ENCODE results near the gene HSPB9.

The HSPB9 gene, protein sequence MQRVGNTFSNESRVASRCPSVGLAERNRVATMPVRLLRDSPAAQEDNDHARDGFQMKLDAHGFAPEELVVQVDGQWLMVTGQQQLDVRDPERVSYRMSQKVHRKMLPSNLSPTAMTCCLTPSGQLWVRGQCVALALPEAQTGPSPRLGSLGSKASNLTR

DNA sequence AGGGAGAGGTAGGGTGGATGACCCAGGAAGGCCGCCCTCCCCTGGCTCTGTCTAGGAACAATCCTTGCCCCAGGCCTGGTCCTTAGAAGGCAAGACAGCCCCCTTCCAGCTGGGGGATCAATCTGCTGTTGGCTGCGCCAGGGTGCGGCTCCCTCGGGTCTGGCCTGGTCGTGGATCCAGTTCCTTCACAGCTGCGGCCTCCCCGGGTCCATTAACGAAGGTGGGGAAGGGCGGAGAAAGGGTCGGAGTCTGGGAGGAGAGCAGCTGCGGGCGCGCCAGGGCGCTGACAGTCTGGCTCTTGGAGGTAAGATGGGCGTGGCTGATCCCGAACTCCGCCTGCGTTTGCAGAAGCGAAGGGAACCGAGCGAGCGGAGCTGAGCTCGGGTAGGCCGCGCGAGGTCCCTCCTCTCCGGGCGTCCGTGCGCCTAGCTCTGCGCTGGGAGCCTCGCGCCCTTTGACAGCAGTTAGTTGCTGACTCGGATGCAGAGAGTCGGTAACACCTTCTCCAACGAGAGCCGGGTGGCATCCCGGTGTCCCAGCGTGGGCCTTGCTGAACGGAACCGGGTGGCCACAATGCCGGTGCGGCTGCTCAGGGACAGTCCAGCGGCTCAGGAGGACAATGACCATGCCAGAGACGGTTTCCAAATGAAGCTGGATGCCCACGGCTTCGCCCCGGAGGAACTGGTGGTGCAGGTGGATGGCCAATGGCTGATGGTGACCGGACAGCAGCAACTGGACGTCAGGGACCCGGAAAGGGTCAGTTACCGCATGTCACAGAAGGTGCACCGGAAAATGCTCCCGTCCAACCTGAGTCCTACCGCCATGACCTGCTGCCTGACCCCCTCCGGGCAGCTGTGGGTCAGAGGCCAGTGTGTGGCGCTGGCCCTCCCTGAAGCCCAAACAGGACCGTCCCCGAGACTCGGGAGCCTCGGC lies at the start of gene HSPB9:
Gene HSPB9, plus strand, starts transcription at position 434 of the 933 bp plus-strand sequence. Its CDS starts 47 bp downstream, at position 481.
- no peak for DNase-seq

DNA sequence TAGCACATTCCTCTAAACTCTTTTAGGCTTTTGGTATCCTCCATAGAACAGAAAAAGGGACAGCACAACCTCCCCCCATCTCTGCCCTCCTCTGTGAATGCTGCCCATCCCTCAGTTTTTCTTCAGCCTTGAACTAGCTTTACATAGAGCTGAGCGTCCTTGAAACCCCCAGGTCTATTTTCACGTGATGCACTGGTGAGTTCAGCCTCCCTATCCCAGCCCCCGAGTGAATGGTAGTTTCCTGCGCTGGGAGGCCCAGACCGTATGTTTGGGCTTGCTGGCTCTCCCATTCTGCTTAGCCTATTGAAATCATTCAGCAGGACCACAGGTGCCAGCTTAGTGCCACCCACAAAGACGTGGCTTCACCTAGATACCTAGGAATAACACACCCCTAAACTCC lies 46.8 kb upstream of the HSPB9 start:
- DNase-seq: no peak

DNA sequence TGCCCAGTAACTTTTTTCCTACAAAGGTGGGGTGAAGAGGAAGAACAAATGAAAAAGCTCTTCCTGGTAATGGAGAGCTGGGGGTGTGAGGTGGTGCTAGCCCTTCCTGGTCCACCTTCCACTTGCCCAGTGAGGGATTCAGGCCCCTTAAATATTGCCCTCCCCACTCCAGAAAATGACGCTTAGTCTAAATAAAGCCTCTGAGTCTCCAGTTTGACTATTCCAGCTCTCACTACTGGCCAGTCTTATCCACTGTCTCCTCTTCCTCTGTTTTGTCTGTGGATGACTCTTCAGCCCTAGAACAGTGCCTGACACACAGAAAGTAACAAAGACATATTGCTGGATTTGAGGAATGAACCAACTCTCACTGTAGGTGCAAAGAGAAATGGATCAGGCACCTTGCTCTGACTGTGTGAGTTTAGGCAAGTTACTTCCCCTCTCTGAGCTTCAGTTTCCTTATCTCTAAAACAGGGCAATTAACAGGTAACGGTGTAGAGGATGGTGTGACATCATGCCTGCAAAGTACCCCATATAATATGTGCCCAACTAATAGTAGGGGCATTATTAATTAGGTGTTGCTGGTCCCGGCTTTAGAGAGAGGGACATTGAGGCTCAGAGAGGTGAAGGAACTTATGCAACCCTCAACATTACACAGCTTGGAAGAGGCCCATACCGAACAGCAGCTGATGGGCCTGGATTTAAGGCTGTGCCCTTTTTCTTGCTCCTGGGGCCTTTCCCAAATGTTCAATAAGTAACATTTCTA lies 45.6 kb upstream of the HSPB9 start:
- no peak for DNase-seq

DNA sequence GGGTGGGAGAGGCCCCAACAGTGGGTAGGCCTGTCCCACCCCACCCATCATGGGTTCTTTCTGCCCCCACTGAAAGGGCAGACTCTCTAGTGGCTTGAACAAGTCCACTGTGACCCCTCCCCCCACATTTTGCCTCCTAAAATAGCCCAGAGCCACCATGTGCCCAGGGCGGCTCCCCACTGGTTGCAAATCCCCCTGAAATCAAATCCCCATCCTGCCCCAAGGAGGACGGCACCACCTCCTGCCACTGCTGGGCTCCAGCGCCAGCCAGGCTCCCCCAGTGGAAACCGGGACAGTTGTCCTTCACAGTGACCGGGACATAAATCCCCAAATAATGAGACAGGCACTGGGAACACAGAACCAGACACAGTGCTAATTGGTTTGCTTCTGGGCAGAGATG lies 44.8 kb upstream of the HSPB9 start:
- no peak for DNase-seq

DNA sequence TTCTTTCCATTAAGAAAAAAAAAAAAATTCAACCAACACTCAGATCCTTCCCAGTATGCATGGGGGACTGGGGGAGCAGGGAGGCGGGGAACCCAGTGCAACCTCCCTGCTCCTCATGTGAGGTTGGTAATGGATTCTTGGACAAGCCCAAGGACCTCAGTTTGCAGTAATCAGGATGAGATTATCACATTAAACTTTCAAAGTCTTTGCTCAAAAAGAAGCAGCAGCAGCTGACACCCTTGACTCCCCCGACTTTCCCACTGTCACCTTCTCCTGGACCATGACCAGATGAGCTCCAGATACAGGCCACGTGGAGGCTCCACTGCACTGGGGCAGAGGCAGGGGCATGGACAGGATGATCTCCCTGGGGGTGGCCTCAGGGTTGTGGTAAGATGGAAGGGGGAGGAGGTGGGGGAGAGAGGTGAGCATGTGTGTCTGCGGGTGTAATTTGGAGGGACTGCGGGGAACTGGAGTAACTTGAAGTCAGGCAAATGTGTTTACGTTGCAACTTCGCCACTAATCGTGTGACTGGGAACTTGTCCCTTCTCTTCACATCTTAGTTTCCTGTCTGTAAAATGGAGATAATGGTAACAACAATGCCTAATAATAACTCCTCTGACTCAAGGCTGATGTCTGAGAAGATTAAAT lies 44.1 kb upstream of the HSPB9 start:
- DNase-seq: no peak

DNA sequence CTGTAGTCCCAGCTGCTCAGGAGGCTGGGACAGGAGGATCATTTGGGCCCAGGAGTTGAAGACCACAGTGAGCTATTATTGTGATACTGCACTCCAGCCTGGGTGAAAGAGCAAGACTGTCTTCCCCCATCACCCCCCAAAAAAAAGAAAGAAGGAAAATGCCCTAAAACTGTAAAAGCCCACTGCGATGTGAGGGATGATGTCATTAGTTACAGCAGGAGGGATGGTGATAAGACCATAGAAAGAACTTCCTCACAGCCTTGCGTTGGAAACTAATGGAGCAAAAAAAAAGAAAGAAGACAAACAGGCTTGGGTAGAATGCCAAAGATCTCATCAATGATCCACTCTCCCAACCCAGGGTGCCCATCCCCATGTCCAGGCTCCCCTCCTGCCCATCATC lies 43.1 kb upstream of the HSPB9 start:
- no peak for DNase-seq

DNA sequence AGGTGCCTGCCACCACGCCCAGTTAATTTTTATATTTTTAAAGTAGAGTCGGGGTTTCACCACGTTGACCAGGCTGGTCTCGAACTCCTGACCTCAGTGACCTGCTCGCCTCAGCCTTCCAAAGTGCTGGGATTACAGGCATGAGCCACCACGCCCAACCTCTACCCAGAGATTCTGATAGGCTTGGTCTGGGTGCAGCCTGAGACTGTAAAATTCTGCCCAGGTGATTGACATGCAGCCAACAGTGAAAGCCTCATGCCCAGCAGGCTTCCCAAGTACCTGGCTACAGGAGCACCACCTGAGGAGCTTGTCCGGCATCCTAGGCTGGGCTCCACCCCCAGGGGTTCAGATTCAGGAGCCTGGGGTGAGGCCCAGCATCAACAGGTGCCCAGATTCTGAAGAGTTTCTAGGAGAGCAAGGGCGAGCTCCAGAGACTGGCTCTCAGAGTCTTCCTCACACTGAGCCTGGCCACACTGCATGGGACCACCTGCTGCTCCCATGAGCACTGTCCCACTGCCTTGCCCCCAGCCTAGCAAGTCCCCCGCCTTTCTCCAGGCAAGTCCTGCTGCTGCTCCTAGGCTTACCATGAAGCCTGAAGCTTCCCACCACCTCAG lies 41.0 kb upstream of the HSPB9 start:
- DNase-seq: no peak

DNA sequence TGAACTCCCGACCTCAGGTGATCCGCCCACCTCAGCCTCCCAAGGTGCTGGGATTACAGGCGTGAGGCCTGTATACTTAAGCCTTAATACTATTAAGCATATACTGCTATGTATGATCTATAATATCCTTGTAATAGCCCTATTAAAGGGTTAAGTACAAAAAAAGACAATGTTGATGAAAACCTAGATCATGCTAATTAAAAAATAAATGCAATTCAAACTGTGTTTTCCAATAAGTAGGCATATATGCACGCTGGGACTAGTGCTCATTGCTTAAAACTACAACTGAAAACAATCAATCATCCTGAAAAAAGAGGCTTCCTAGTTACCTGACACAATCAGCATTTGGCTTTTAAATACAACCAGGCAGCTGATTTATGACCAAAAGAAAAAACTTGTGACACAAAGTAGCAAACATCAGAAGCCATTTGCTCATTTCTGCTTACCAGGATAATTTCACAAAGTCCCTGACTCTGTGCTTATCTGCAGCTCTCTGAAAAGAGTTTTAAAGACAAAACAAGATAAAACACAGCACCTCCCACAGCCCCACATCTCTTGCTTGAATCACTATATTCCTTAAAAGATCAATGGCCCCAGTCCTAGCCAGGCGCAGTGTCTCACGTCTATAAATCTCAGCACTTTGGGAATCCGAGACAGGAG lies 35.4 kb upstream of the HSPB9 start:
- DNase-seq: no peak

DNA sequence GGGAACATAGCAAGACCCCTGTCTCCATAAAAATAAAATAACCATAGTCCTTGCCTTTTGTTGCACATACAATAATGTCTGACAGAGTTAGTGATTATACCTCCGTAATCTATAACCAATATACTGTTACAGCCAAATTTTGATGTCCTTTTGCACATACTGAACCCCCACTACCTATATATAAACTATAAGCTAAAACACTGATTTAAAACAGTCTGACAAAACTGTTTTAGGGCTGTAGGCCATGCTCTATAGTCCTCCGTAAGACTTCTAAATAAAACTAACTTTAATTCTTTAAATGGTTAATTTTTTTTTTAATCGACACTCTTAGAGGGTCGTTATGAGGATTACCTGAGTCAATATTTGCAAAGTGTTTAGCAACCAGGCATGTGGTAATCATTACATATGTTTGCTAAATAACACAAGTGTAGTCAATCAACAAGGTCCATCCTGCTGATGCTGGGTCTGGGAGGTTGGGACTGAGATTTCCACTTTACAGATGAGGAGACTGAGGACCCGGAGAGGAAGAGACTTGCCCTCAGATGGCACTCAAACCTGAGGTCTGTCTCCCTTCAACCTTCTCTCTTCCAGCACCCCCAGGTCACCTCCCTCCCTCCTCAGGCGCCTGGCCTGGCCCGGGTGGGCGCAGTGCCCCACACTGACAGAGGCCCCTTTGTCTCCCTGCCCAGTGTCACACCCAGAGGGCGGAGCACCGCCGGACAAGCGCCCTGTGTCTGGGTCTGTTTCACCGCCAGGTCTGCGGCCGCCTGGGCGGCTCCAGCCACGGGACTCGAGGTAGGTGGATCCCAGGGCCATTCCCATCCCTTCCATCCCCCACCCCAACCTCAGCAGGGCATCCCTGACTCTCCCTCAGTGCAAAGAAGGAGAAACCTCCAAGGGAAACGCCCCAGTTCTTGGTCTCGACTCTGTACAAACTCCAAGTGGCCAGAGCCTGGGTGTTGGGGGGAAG lies 34.6 kb upstream of the HSPB9 start:
- no peak for DNase-seq

DNA sequence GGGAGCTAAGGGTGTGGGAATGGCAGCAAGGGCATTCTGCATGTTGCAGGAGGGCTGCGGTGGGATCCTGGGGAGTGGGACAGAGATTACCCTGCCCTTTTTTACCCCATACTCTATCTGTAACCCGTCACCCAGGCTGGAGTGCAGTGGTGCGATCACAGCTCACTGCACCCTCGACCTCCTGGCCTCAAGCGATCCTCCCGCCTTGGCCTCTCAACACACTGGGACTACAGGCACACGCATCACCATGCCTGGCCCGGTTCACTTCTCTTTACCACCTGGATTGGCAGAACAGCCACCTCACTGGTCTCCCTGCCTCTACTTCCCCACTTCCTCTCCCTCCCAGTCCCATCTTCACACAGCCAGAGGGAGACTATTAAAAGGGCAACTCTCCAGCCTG lies 33.9 kb upstream of the HSPB9 start:
- DNase-seq: no peak

DNA sequence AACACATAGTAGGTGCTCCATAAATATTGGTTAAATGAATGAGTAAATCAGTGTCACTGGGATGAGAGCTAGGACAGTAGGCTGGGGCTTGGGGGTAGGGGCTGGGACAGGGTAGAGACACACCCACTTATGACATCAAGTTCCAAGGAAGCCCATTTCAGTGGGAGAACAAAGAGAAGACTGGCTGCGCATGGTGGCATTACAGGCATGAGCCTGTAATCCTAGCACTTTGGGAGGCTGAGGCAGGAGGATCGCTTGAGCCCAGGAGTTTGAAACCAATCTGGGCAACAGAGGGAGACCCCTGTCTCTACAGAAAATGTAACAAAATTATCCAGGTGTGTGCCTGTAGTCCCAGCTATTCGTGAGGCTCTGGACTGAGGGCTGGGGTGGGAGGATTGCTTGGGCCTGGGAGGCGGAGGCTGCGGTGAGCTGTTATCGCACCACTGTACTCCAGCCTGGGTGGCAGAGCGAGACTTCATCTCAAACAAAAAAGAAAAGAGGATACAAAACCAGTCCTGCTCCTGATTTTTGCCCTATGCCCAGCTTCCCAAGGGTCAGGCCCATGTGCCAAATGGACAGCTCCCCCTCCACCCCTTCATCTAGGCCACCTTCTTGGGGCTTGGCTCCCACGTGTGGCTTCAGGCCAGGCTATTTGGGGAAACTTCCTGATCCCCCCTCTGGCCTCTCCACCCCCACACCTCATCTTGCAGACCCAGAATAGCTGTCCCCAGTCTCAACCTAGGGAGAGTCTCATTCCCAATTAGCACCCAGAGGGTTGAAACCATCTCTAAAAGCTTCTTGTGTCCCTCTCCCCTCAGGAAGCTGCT lies 31.4 kb upstream of the HSPB9 start:
- DNase-seq: no peak

DNA sequence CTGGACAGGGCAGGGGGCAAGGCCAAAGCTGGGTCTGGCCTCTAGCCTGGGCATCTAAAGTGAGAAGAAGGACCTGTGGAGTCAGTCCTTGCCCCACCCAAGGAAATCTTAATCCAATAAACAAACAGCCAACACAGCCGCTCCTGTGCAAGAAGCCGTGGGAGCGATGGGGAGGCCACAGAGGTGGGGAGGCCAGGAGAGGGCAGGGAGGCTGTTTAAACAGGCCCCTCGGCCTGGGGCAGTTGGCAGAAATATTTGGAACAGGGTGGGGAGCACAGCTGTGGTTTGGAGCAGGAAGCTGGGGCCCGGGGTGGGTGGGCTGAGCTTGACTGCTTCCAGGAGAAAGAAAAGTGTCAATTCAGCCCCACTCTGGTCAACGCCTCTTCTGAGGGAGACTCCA lies 29.7 kb upstream of the HSPB9 start:
- DNase-seq: no peak

DNA sequence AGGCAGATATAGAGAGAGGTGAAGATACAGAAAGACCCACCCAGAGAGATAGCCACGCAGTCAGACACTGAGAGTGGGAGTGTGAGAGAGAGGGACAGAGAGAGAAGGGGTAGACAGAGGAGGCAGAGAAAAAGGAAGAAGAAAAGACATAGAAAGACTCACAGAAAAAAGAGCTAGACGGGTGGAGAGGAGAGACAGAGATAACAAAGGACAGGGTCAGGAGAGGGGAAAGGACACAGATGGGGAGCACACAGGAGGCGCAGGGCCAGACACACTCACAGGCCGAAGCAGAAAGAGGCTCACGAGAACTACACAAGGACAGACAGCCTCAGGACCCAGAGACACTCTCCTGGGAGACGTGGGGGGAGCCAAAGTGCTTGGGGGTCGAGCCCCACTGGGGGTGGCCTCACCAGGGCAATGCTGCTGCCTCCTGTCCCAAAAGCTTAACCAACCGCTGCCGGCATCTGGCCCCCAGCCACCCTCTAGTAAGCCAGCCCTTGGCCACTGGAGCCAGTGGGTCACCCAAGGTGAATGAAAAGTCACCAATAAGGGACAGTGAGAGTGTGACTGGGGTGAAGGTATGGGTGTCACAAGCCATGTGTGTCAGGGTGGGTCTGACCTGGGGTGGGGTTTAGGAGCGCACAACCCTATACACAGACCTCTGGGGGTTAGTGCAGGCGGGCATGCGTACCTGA lies 28.1 kb upstream of the HSPB9 start:
- DNase-seq: no peak

DNA sequence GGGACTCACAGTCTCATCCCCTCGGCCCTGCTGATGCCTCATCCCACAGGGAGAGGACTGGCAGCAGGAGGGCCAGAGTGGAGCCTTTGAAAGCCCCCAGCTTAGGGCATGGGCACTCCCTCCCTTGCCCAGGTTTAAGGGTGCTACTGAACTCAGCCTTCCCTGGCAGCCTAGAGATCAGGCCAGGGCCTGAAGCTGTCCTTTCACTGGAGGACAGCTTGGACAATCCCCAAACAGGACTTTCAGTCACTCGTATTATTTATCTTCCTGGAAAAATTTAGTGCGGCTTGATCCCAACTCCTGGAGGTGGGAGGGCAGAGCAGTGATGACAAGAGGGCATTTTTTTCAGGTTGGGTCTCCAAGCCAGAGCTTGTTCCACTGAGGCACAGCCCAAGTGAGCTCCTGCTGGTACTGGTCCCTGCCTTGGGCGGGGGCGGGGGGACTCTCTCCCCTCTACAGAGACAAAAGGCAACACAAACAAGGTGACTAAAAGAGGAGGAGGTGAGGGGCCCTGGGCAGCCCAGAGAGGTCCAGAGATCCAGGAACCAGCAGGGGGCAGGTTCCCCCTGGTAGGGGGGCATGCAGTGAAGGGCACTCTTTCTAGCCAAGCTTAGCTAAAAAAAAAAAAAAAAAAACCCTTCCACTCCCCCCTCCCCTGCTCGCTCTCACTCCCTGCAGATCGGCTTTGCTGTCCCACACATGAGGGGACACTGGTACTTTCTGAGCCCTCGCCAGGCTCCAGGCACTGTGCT lies 26.1 kb upstream of the HSPB9 start:
- no peak for DNase-seq

DNA sequence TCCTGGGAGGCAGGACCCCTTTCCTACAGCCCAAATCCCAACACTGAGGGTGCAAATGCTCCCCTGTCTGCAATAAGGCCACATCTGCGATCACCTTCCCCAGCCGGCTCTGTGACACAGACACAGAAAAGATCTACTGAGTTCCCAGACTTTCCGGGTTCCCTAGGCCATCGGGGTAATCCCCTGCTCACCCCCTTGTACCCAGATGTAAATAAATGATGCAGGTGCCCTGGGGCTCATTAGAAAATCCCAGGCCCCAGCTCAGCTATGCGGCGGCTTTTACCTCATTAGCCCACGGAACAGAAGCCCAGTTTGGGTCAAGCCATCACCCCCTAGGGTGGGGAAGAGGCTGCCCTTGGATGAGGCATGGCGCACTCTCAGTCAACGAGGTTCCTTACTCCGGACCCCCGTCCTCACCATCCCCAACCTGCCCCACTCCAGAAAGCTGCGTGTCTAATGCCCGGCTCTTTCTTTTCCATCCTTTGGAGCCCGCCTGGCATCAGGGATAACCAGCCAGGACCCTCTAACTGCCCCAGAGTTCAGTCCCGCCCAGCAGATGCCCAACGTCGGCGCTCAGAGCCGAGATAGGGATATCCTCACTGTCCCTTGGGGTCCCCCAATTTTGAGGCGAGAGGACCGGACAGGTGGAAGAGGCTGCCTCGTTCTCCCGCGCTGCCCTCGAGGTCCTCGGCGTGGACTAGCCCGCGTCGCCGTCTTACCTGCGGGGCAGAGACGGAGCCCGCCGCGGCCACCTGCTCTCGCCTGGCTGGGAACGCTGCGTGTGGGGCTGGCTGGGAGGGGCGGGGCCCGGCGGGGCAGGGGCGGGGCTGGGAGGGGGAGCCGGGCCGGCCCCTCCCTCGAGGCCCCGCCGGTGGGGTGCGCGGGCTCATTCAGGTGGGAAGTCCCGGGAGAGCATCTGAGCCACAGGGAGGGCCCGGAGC lies 24.6 kb upstream of the HSPB9 start, which contains the start of gene ZNF385C:
Gene ZNF385C, minus strand, starts transcription at position 783 of the 941 bp plus-strand sequence. CDS start 35,417 bp downstream, outside the sequence.
- peak; percentile 50 for DNase-seq

DNA sequence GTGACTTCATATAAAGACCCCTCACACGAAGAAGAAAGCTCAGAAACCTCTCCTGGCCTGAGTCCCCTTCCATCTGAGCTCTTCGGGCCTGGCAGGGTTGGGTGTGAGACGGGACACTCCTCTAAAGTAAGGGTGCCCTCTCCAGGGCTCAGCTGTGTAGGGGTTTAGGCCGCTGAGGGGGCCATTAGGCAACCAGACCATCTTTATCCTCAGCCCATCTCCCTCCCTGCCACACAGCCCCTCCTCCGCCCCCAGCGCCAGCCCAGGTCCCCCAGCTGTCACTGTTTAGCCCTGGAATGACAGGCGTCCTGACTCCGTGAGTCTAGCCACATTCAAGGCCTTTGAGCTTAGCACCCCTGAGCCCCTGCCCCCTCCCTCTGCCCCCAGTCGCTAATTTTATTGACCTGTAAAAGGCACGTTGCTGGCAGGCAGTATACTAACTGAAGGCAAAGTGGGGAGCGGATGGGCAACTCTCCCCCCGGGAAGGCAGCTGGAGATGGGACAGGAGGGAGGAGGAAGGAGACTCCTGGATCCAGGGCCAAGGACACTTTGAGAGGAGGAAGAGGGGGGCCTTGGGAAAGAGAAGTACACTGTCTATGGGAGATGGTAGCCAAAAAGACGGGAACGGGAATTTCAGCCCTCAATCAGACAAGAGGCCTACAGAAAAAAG lies 23.7 kb upstream of the HSPB9 start:
- DNase-seq: no peak

Data from activated CD4-positive, alpha-beta T cell treated with anti-CD3 and anti-CD28 coated beads for 48 hours (primary cell).